ENCODE data around the gene PTPRE. TPM values are rescaled to one million over a fixed set of nuclear protein-coding genes. Genes with fewer than 3 reads are reported as not detected.

The PTPRE gene
- total and polyA plus RNA-seq, 8 donors = 1.0 to 7.1 (median 2.1) TPM

GRCh38 chr10:127899766-127900387 lies 7.0 kb upstream of the PTPRE start:
- 56 to 68% methylated on average over 3 of the region's 3 CpGs for WGBS, 2 donors
- ATAC-seq = peak in 2 of 4 donors; percentile 56 to 81
- DNase-seq = no peak

DNA sequence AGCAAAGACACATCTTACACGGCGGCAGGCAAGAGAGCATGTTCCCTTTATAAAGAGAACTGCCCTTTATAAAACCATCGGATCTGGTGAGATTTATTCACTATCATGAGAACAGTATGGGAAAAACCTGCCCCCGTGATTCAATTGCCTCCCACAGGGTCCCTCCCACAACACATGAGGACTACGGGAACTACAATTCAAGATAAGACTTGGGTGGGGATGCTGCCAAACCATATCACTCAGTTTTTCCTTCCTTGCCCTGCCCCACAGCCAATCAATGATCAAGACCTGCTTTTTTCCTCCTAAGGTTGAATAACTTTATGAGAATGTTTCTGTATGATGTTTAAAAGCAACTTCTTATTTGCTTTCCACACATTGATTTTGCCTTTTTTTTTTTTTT lies 3.1 kb upstream of the PTPRE start:
- H3K36me3 ChIP-seq = no peaks in the 10 kb centered on the region
- 67 to 69% methylated on average over 5 of the region's 5 CpGs for WGBS, 2 donors

More at GRCh38 chr10:127899766-127900387, 7.0 kb upstream of the PTPRE start:
- Histone ChIP-seq H3K4me1 (no peaks in the 10 kb centered on the region), H3K4me3 (no peak overlapping the region), H3K36me3 (no peaks in the 10 kb centered on the region), H3K27me3 (peaks cover 0 to 3% (median 0%) of the 10 kb centered on the region in 4 donors), H3K9me3 (no peaks in the 10 kb centered on the region), H3K27ac (no peak overlapping the region)
- FAIRE-seq = no peak
- intact Hi-C loops (cut with DNase I) = no loop called here
- no peak for TF ChIP-seq CTCF (IDR thresholded peaks at IDR 0.05)

GRCh38 chr10:127904311-127905000 lies 2.4 kb upstream of the PTPRE start:
- WGBS, 2 donors = 69 to 76% methylated on average over 5 of the region's 5 CpGs
- H3K4me1 ChIP-seq = peaks cover 0 to 6% (median 3%) of the 10 kb centered on the region in 3 donors
- no peak overlapping the region for H3K4me3 ChIP-seq
- peaks cover 0 to 9% (median 0%) of the 10 kb centered on the region in 4 donors for H3K27me3 ChIP-seq
- ATAC-seq (no peak), FAIRE-seq (no peak), DNase-seq (no peak)
- intact Hi-C loops (cut with DNase I) = no loop called here
- no peaks in the 10 kb centered on the region for H3K9me3 ChIP-seq
- H3K27ac ChIP-seq = no peak overlapping the region
- no peak for TF ChIP-seq CTCF (IDR thresholded peaks at IDR 0.05)
- no peaks in the 10 kb centered on the region for H3K36me3 ChIP-seq

More for the DNA sequence above, 3.1 kb upstream of the PTPRE start:
- no peak for TF ChIP-seq CTCF (IDR thresholded peaks at IDR 0.05)
- peaks cover 0 to 6% (median 3%) of the 10 kb centered on the region in 3 donors for H3K4me1 ChIP-seq
- DNase-seq (no peak), ATAC-seq (no peak), FAIRE-seq (no peak)
- no peak overlapping the region for H3K4me3 ChIP-seq
- peaks cover 0 to 5% (median 0%) of the 10 kb centered on the region in 4 donors for H3K27me3 ChIP-seq
- intact Hi-C loops (cut with DNase I) = no loop called here
- no peaks in the 10 kb centered on the region for H3K9me3 ChIP-seq
- H3K27ac ChIP-seq = no peak overlapping the region

DNA sequence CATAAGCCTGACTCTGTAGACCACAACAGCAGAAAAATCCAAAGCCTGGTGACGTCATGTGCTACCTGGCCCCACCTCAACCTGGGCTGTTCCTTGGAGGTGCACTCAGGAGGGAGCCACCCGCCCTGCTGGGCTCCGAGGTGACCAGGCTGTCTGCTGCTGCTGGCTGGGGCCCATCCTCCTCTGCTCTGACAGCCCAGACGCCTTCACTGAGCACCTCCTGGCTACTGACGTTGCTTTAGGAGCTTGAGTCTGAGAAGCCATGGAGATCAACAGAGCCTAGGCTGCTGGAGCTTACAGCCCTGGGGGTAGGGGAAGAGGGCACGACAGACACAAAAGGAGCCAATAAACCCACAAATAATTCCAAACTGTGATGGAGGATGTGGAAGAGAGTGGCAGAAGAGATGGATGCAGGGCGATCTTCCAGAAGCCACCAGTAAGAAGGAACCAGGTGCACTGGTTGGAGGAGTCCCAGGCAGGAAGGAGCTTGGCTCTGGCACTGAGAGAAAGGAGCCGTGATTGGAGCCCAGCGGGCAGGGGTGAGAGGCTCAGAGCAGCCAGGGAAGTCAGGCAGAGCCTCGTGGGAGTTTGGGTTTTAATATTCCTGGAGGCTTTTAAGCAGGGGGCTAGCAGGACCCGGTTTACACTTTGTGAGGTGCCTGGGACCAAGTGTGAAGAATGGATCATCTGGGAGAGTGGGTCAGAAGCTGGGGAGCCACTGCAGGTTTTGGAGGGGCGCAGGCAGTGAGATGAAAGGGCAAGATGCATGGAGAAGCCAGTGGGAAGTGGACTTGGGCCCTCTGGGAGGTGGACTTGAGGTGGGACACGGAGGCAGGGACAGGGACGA lies 1.7 kb upstream of the PTPRE start:
- no peak for DNase-seq
- ATAC-seq = no peak
- Histone ChIP-seq H3K9me3 (no peaks in the 10 kb centered on the region), H3K27ac (no peak overlapping the region), H3K4me1 (peaks cover 0 to 6% (median 3%) of the 10 kb centered on the region in 3 donors), H3K36me3 (no peaks in the 10 kb centered on the region), H3K27me3 (peaks cover 0 to 9% (median 0%) of the 10 kb centered on the region in 4 donors), H3K4me3 (no peak overlapping the region)
- TF ChIP-seq CTCF (IDR thresholded peaks at IDR 0.05) = no peak
- 60 to 65% methylated on average over 14 of the region's 14 CpGs for WGBS, 2 donors
- intact Hi-C loops (cut with DNase I) = loop anchor here in 1 of 3 donors (5.0 kb wide), 1 partner anchor 107 kb away; no protein-coding TSS in a partner anchor
- FAIRE-seq = no peak

Data from pancreas (tissue), 10 donors.